Loucy (cell line): ENCODE data around the gene STIP1.

Source experiments
- H2AFZ ChIP-seq: fragments of 200-600 bp; sonication (generic); 2 replicates; pipeline ENCODE4 v1.6.0; 2016; ENCODE audit warnings: antibody characterized with exemption, mild to moderate bottlenecking, low read length, moderate library complexity
- H3F3A ChIP-seq: fragments of 200-600 bp; 2 replicates; pipeline ENCODE4 v1.6.0; 2016; ENCODE audit warnings: antibody characterized with exemption, low read depth, mild to moderate bottlenecking
- H3K27me3 ChIP-seq: fragments of 200-600 bp; sonication (generic); 2 replicates; pipeline ENCODE4 v1.6.1; 2014; ENCODE audit warnings: low read length, mild to moderate bottlenecking; ENCODE audit not compliant: insufficient read depth, poor library complexity, severe bottlenecking
- H3K36me3 ChIP-seq: fragments of 200-600 bp; sonication (generic); 2 replicates; pipeline ENCODE4 v1.6.1; 2016; ENCODE audit warnings: low read length; ENCODE audit not compliant: insufficient read depth
- H3K4me1 ChIP-seq: fragments of 200-600 bp; sonication (generic); 2 replicates; pipeline ENCODE4 v1.5.1; 2014; ENCODE audit warnings: low read length, mild to moderate bottlenecking; ENCODE audit not compliant: insufficient read depth, poor library complexity, severe bottlenecking
- H3K4me2 ChIP-seq: fragments of 200-600 bp; sonication (generic); 2 replicates; pipeline ENCODE4 v1.6.0; 2014; ENCODE audit warnings: antibody characterized with exemption, low read length, low read depth, mild to moderate bottlenecking; ENCODE audit not compliant: poor library complexity, severe bottlenecking
- H3K4me3 ChIP-seq: fragments of 200-600 bp; sonication (generic); 2 replicates; pipeline ENCODE4 v1.5.1; 2014; ENCODE audit warnings: low read length, mild to moderate bottlenecking, mixed read lengths; ENCODE audit not compliant: poor library complexity, severe bottlenecking
- H3K79me2 ChIP-seq: fragments of 200-600 bp; sonication (generic); 2 replicates; pipeline ENCODE4 v1.6.1; 2014; ENCODE audit warnings: low read length; ENCODE audit not compliant: insufficient read depth
- H3K9ac ChIP-seq: fragments of 200-600 bp; sonication (generic); 2 replicates; pipeline ENCODE4 v1.6.0; 2014; ENCODE audit warnings: mild to moderate bottlenecking, low read depth, low read length, moderate library complexity; ENCODE audit not compliant: poor library complexity, severe bottlenecking
- H3K9me2 ChIP-seq: fragments of 200-600 bp; sonication (generic); replicated peaks from 2 replicates; pipeline ENCODE4 v1.6.1; 2016; ENCODE audit warnings: low read depth, low read length, mixed read lengths
- H3K9me3 ChIP-seq: fragments of 200-600 bp; sonication (generic); 2 replicates; pipeline ENCODE4 v1.6.1; 2014; ENCODE audit warnings: mild to moderate bottlenecking, antibody characterized with exemption, low read length, low read depth; ENCODE audit not compliant: insufficient read depth
- H4K20me1 ChIP-seq: fragments of 200-600 bp; sonication (generic); 2 replicates; pipeline ENCODE4 v1.6.0; 2014; ENCODE audit warnings: antibody characterized with exemption, low read length, mild to moderate bottlenecking; ENCODE audit not compliant: insufficient read depth, poor library complexity, severe bottlenecking
- CTCF ChIP-seq: fragments of 200-600 bp; sonication (generic); conservative IDR thresholded peaks from 2 replicates; pipeline ENCODE4 v1.5.1; 2014; ENCODE audit warnings: mild to moderate bottlenecking, antibody characterized with exemption, low read length
- EZH2phosphoT487 ChIP-seq: fragments of 200-600 bp; IDR thresholded peaks from 2 replicates; pipeline ENCODE4 v1.6.1; 2018; ENCODE audit warnings: antibody characterized with exemption, mild to moderate bottlenecking, moderate library complexity, borderline replicate concordance

The STIP1 gene

GRCh38 chr11:64223001-64223651, 37.2 kb downstream of the STIP1 start:
- Histone ChIP-seq H3K4me3 (no peak overlapping the region), H3K9me2 (no peaks in the 10 kb centered on the region), H3F3A (no peaks in the 10 kb centered on the region), H2AFZ (no peak overlapping the region), H3K79me2 (peaks cover 30% of the 10 kb centered on the region), H3K27me3 (no peaks in the 10 kb centered on the region), H4K20me1 (peaks cover 22% of the 10 kb centered on the region), H3K9me3 (no peaks in the 10 kb centered on the region), H3K9ac (no peak overlapping the region), H3K4me1 (peaks cover 20% of the 10 kb centered on the region), H3K4me2 (no peak overlapping the region), H3K36me3 (peaks cover 27% of the 10 kb centered on the region; the same call in 1 of the 2 replicates)
- TF ChIP-seq EZH2phosphoT487 (no peak), CTCF (no peak)

- TF ChIP-seq EZH2phosphoT487: no peak
- no peak for TF ChIP-seq CTCF
- Histone ChIP-seq H3K4me2 (peak overlapping the region; percentile 100), H3K9ac (peak overlapping the region; percentile 98), H3F3A (no peaks in the 10 kb centered on the region), H4K20me1 (peaks cover 27% of the 10 kb centered on the region), H2AFZ (no peak overlapping the region), H3K36me3 (peaks cover 27% of the 10 kb centered on the region; the same call in 1 of the 2 replicates), H3K4me1 (peaks cover 20% of the 10 kb centered on the region), H3K9me2 (no peaks in the 10 kb centered on the region), H3K27me3 (no peaks in the 10 kb centered on the region), H3K79me2 (peaks cover 36% of the 10 kb centered on the region), H3K9me3 (no peaks in the 10 kb centered on the region), H3K4me3 (peak overlapping the region; percentile 82)
Measured at GRCh38 chr11:64224151-64224890, 38.4 kb downstream of the STIP1 start.

- Histone ChIP-seq H3K4me2 (peak overlapping the region; percentile 100), H3K36me3 (peaks cover 20% of the 10 kb centered on the region; the same call in 1 of the 2 replicates), H3F3A (no peaks in the 10 kb centered on the region), H3K9me3 (no peaks in the 10 kb centered on the region), H4K20me1 (peaks cover 27% of the 10 kb centered on the region), H3K79me2 (peaks cover 39% of the 10 kb centered on the region), H3K9ac (peak overlapping the region; percentile 98), H3K9me2 (no peaks in the 10 kb centered on the region), H2AFZ (no peak overlapping the region), H3K4me1 (peaks cover 20% of the 10 kb centered on the region), H3K4me3 (peak overlapping the region; percentile 82), H3K27me3 (no peaks in the 10 kb centered on the region)
- no peak for TF ChIP-seq EZH2phosphoT487
- no peak for TF ChIP-seq CTCF
Measured at GRCh38 chr11:64224891-64225607, 39.1 kb downstream of the STIP1 start.
